CD14-positive monocyte (primary cell): Measurements from ENCODE around the gene TTYH1. TPM values are rescaled to one million over a fixed set of nuclear protein-coding genes. Genes with fewer than 3 reads are reported as not detected.

Source experiments
- DNase-seq, 3 donors: peaks; one replicate each; pipeline ENCODE4 v3.0.0-alpha.2; 2011 to 2022
- H2AFZ ChIP-seq: 2 replicates; pipeline ENCODE4 v1.6.0; 2012; ENCODE audit warnings: mild to moderate bottlenecking, low read depth, low read length, inconsistent platforms; ENCODE audit not compliant: insufficient read depth, poor library complexity, severe bottlenecking
- H3K27ac ChIP-seq, 2 donors: 1 replicate in 1 of 2; 2 replicates in 1 of 2; pipeline ENCODE4 v1.5.1; 2012 to 2013; ENCODE audit warnings: low read length in 2 of 2, control low read depth in 1 of 2, inconsistent platforms in 1 of 2, low read depth in 1 of 2, mild to moderate bottlenecking in 1 of 2
- H3K27me3 ChIP-seq, 2 donors: one replicate each; pipeline versions ENCODE4 v1.6.0 to v1.6.1; 2011 to 2013; ENCODE audit warnings: low read length in 2 of 2; ENCODE audit not compliant: control insufficient read depth in 2 of 2, insufficient read depth in 2 of 2
- H3K36me3 ChIP-seq, 2 donors: replicated peaks in 1 of 2; 1 replicate in 1 of 2; 2 replicates in 1 of 2; pipeline versions ENCODE4 v1.5.1 to v1.6.1; 2012 to 2013; ENCODE audit warnings: low read length in 2 of 2, control low read depth in 1 of 2, inconsistent platforms in 1 of 2, mild to moderate bottlenecking in 1 of 2; ENCODE audit not compliant: insufficient read depth in 2 of 2, control insufficient read depth in 1 of 2
- H3K4me1 ChIP-seq, 2 donors: 1 replicate in 1 of 2; 2 replicates in 1 of 2; pipeline versions ENCODE4 v1.5.1 to v1.6.1; 2012 to 2013; ENCODE audit warnings: low read length in 2 of 2, control low read depth in 1 of 2, inconsistent platforms in 1 of 2, mild to moderate bottlenecking in 1 of 2, moderate library complexity in 1 of 2; ENCODE audit not compliant: insufficient read depth in 2 of 2, control insufficient read depth in 1 of 2
- H3K4me2 ChIP-seq: replicated peaks from 2 replicates; pipeline ENCODE3; 2012; ENCODE audit warnings: low read length, moderate library complexity, mild to moderate bottlenecking; ENCODE audit not compliant: poor library complexity, severe bottlenecking; ENCODE audit errors: extremely low read depth
- H3K4me3 ChIP-seq, 3 experiments: fragments of 200-600 bp in 1 of 3; sonication (generic) in 1 of 3; replicated peaks in 1 of 3; 1 replicate in 2 of 3; 2 replicates in 1 of 3; pipeline ENCODE4 v1.5.1; 2011 to 2013; ENCODE audit warnings: low read length in 3 of 3, mild to moderate bottlenecking in 3 of 3, control low read depth in 2 of 3, low read depth in 2 of 3, inconsistent platforms in 1 of 3, moderate library complexity in 1 of 3
- H3K79me2 ChIP-seq: 2 replicates; pipeline ENCODE4 v1.6.0; 2012; ENCODE audit warnings: mild to moderate bottlenecking, control low read depth, inconsistent platforms, low read length, moderate library complexity; ENCODE audit not compliant: insufficient read depth
- H3K9ac ChIP-seq: 2 replicates; pipeline ENCODE4 v1.6.0; 2017; ENCODE audit warnings: low read length, mild to moderate bottlenecking; ENCODE audit not compliant: insufficient read depth, poor library complexity, severe bottlenecking
- H3K9me3 ChIP-seq, 2 donors: replicated peaks in 1 of 2; 1 replicate in 1 of 2; 2 replicates in 1 of 2; pipeline versions ENCODE4 v1.5.1 to v1.6.1; 2012 to 2013; ENCODE audit warnings: low read length in 2 of 2, control low read depth in 1 of 2; ENCODE audit not compliant: control insufficient read depth in 1 of 2, insufficient read depth in 1 of 2
- H4K20me1 ChIP-seq: 2 replicates; pipeline ENCODE4 v1.6.0; 2012; ENCODE audit warnings: mild to moderate bottlenecking, low read length, control low read depth, moderate library complexity; ENCODE audit not compliant: insufficient read depth
- H3K27ac Mint-ChIP-seq, 7 donors: one replicate each; pipeline ENCODE4 v1.8.0; 2020; ENCODE audit warnings: mild to moderate bottlenecking in 7 of 7, mixed read lengths in 7 of 7, moderate library complexity in 6 of 7, inconsistent platforms in 2 of 7
- H3K27me3 Mint-ChIP-seq, 3 donors: one replicate each; pipeline ENCODE4 v1.8.0; 2021 to 2022; ENCODE audit warnings: low read depth in 3 of 3, mild to moderate bottlenecking in 3 of 3, mixed read lengths in 3 of 3, moderate library complexity in 3 of 3, inconsistent platforms in 1 of 3
- H3K36me3 Mint-ChIP-seq, 2 donors: one replicate each; pipeline ENCODE4 v1.8.0; 2020; ENCODE audit warnings: mixed read lengths in 2 of 2, inconsistent platforms in 1 of 2, mild to moderate bottlenecking in 1 of 2
- H3K4me1 Mint-ChIP-seq: one replicate; pipeline ENCODE4 v1.8.0; 2020; ENCODE audit warnings: mild to moderate bottlenecking, mixed read lengths
- H3K4me3 Mint-ChIP-seq, 2 donors: one replicate each; pipeline ENCODE4 v1.8.0; 2020; ENCODE audit warnings: mild to moderate bottlenecking in 2 of 2, mixed read lengths in 2 of 2, moderate library complexity in 1 of 2
- H3K9me3 Mint-ChIP-seq, 7 donors: one replicate each; pipeline ENCODE4 v1.8.0; 2020 to 2022; ENCODE audit warnings: mixed read lengths in 7 of 7, mild to moderate bottlenecking in 6 of 7, moderate library complexity in 6 of 7, inconsistent platforms in 2 of 7
- WGBS: methylation state at CpG from one replicate; pipeline ENCODE4 v1.1.5; 2013; ENCODE audit warnings: missing lambda C conversion rate; ENCODE audit not compliant: insufficient coverage; 5-methylcytosine and 5-hydroxymethylcytosine counted together
- intact Hi-C, 2 donors: fragments of 100-400 bp; cut with micrococcal nuclease; formaldehyde crosslinking; loops; one replicate each; pipeline versions ENCODE4 v1.15.0 to v1.15.1; 2023
- polyA plus RNA-seq, 3 donors: library from polyadenylated mRNA; depleted of rRNA in 1 of 3; unstranded in 2 of 3; stranded (reverse) in 1 of 3; fragments of 300-500 nt in 2 of 3; fragments of >200 nt in 1 of 3; fragmentation: Illumina TruSeq in 2 of 3; gene quantifications; 1 replicate in 2 of 3; 2 replicates in 1 of 3; pipeline ENCODE4 v1.2.3, GENCODE V29; 2012 to 2021
- TF ChIP-seq, protein P1 (sequence below): fragments of 200-600 bp; IDR thresholded peaks from one replicate; pipeline ENCODE4 v1.8.0; 2022; ENCODE audit warnings: antibody characterized with exemption, mild to moderate bottlenecking

The TTYH1 gene
- polyA plus RNA-seq, 3 donors: not detected

DNA sequence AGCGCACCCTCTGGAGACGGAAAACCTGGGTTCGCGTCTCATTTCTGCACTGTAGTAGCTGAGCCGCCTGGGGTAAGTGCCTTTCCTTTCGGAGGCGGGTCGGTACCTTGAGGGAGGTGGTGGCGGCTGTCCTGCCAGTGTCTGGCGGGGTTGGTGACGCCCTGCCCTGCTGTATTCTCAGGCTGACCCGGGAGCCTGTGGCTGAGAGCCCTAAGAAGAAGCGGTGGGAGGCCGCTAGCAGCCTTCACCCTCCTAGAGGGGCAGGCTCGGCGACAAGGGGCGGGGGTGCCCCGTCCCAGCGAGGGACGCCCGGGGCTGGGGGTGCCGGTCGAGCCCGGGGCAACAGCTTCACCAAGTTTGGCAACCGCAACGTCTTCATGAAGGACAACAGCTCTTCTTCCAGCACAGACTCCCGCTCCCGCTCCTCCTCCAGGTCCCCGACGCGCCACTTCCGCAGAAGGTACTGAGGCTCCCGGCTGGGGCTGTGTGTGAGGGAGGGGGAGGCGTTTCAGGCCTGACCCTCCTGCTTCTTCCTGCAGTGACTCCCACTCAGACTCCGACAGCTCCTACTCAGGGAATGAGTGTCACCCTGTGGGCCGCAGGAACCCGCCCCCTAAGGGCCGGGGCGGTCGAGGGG lies 40.6 kb downstream of the TTYH1 start:
- Histone ChIP-seq H3K9ac (no peak overlapping the region), H3K4me3 (no peak overlapping the region), H3K27ac (no peak overlapping the region), H3K4me2 (no peak overlapping the region), H4K20me1 (peaks cover 99% of the 10 kb centered on the region), H3K27me3 (no peaks in the 10 kb centered on the region), H3K9me3 (no peaks in the 10 kb centered on the region), H3K79me2 (peaks cover 76% of the 10 kb centered on the region), H2AFZ (no peak overlapping the region), H3K4me1 (peaks cover 12% of the 10 kb centered on the region in 2 donors), H3K36me3 (peaks cover 91 to 96% of the 10 kb centered on the region in 2 donors)
- Mint-ChIP-seq H3K9me3 (no peaks in the 10 kb centered on the region), H3K27ac (no peak overlapping the region), H3K36me3 (peaks cover 85 to 94% of the 10 kb centered on the region in 2 donors), H3K4me1 (peaks cover 16% of the 10 kb centered on the region), H3K27me3 (peaks cover 0 to 5% (median 0%) of the 10 kb centered on the region in 3 donors), H3K4me3 (no peak overlapping the region)
- intact Hi-C loops: no loop called here
- TF ChIP-seq, protein P1, sequence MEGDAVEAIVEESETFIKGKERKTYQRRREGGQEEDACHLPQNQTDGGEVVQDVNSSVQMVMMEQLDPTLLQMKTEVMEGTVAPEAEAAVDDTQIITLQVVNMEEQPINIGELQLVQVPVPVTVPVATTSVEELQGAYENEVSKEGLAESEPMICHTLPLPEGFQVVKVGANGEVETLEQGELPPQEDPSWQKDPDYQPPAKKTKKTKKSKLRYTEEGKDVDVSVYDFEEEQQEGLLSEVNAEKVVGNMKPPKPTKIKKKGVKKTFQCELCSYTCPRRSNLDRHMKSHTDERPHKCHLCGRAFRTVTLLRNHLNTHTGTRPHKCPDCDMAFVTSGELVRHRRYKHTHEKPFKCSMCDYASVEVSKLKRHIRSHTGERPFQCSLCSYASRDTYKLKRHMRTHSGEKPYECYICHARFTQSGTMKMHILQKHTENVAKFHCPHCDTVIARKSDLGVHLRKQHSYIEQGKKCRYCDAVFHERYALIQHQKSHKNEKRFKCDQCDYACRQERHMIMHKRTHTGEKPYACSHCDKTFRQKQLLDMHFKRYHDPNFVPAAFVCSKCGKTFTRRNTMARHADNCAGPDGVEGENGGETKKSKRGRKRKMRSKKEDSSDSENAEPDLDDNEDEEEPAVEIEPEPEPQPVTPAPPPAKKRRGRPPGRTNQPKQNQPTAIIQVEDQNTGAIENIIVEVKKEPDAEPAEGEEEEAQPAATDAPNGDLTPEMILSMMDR: no peak
- no peak for DNase-seq
- 95% methylated on average over 27 of the region's 40 CpGs for WGBS

DNA sequence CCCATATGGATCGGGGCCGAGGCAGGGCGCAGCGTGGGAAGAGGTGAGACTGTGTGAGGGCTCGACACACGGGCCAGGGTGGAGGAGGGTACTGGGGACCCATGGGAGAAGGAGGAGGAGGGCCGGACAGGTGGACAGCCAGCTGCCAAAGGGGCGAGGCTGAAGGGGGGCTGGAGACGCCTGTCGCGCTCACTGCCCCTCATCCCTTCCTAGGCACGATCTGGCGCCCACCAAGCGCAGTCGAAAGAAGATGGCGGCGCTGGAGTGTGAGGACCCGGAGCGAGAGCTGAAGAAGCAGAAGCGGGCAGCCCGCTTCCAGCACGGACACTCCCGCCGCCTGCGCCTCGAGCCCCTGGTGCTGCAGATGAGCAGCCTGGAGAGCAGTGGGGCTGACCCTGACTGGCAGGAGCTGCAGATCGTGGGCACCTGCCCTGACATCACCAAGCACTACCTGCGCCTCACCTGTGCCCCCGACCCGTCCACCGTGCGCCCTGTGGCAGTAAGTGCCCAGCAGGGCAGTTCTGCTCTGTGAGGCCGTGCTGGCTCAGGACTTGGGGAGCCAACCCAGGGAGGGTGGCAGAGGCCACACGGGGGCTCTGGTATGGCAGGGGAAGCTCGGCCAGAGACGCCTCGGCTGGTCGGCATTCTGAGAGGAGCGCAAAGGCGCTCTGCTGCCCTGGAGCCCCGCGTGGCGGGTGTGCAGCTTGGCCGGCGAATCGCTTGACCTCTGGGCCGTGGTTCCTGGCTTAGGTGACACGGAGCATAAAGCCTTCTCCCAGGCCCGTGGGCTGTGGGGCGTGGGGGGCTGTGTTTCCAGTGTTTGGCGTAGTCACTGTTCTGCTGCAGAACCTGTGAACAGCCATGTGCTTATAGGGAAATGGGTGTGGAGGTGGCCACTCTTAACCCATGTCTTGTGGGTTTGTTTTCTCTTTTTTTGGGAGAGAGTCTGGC lies 41.4 kb downstream of the TTYH1 start:
- no peak overlapping the region for H3K27ac Mint-ChIP-seq
- H3K9me3 Mint-ChIP-seq: peaks cover 0 to 2% (median 0%) of the 10 kb centered on the region in 7 donors
- no peak overlapping the region for H3K4me3 Mint-ChIP-seq
- Histone ChIP-seq H2AFZ (no peak overlapping the region), H3K4me1 (peaks cover 10 to 11% of the 10 kb centered on the region in 2 donors), H3K9me3 (no peaks in the 10 kb centered on the region), H3K27ac (no peak overlapping the region), H4K20me1 (peaks cover 99% of the 10 kb centered on the region), H3K79me2 (peaks cover 72% of the 10 kb centered on the region), H3K36me3 (peaks cover 98 to 99% of the 10 kb centered on the region in 2 donors), H3K4me2 (no peak overlapping the region), H3K27me3 (no peaks in the 10 kb centered on the region), H3K4me3 (no peak overlapping the region), H3K9ac (no peak overlapping the region)
- WGBS: 95% methylated on average over 46 of the region's 51 CpGs
- peaks cover 86 to 94% of the 10 kb centered on the region in 2 donors for H3K36me3 Mint-ChIP-seq
- peaks cover 13% of the 10 kb centered on the region for H3K4me1 Mint-ChIP-seq
- H3K27me3 Mint-ChIP-seq: peaks cover 0 to 5% (median 0%) of the 10 kb centered on the region in 3 donors
- no peak for DNase-seq
- TF ChIP-seq, protein P1: no peak
- intact Hi-C loops: no loop called here
